GM19324 (cell line): ENCODE data around the gene GALNTL6.
"Not testable (repeated sequence)": the region's sequence is repeated elsewhere in the genome, so short reads cannot be mapped to it uniquely, and the experiment has no call there.

Experiments used
- ATAC-seq: cut with Tn5 transposase; IDR thresholded peaks from one replicate; pipeline ENCODE4 v1.9.1; 2021; ENCODE audit warnings: mild to moderate bottlenecking, moderate library complexity; ENCODE audit not compliant: unreplicated experiment, low FRiP score

Gene GALNTL6

DNA sequence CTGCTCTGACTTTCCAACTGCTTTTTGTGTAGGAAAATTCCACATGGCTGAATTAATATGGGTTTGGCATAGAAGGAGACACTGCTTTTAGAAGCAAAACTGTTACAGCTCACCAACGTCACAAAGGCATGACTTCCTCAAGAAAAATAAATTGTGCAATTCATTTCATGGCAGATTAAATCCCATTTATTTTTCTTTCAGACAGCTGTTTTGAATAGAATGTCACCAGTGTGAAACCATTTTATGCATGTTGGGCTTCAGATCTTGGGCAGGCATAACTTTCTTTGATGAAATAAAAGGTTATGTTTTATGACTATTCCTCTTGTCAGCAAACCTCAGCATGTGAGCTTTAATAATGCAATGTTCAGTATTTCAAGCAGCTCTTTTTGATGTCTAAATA lies 542.8 kb downstream of the GALNTL6 start:
- no peak for ATAC-seq

DNA sequence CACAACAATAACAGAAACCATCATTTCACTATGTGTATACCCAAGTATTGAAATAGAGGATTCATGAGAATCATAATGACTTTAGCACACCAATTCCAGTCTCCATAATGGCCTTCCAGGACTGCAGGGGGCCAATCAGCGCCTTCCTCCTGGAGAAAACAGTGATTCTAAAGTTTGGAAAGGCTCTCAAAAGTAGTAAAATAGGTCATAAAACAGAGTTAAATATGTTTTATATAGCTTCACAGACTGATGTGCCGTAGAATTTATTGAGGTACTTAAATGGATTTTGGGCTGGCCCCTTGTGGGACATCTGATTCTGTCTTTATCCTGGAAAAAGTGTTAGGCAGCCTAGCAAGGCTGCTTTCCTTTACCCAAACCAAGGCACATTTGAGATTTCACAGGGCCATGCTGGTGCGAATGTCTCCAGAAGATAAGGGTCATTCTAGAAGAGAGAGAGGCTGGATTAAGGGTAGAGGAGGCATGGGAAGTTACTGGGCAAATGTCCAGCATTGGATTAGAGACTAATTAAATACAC lies 543.9 kb downstream of the GALNTL6 start:
- ATAC-seq = no peak

GRCh38 chr4:172362569-172362968 lies 549.4 kb downstream of the GALNTL6 start:
- no peak for ATAC-seq

DNA sequence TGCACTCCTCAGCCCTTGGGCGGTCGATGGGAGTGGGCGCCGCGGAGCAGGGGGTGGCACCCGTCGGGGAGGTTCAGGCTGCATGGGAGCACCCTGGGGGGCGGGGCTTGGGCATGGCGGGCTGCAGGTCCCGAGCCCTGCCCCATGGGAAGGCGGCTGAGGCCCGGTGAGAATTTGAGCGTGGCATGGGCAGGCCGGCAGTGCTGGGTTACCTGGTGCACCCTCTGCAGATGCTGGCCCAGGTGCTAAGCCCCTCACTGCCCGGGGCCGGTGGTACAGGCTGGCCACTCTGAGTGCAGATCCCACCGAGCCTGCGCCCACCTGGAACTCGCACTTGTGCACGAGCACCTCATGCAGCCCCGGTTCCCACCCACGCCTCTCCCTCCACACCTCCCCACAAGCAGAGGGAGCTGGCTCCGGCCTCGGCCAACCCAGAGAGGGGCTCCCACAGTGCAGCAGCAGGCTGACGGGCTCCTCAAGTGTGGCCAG lies 556.3 kb downstream of the GALNTL6 start:
- no peak for ATAC-seq

GRCh38 chr4:172377486-172378140 lies 564.4 kb downstream of the GALNTL6 start:
- no peak for ATAC-seq

- ATAC-seq = no peak
Measured at GRCh38 chr4:172379834-172380233, 566.6 kb downstream of the GALNTL6 start.

- ATAC-seq = no peak
Measured at GRCh38 chr4:172390331-172390730, 577.1 kb downstream of the GALNTL6 start.

DNA sequence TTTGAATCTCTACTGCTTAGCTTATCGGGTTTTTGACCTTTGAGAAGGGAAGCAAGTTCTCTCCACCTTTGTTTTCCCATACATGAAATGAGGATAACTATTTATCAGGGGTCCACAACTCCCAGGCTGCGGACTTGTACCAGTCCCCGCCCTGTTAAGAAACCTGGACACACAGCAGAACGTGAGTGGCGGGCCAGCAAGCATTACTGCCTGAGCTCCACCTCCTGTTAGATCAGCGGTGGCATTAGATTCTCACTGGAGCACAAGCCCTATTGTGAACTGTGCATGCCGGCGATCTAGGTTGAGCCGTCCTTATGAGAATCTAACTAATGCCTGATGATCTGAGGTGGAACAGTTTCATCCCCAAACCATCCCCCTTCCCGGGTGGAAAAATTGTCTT lies 579.5 kb downstream of the GALNTL6 start:
- ATAC-seq = no peak

- ATAC-seq = no peak
Measured at GRCh38 chr4:172393220-172393619, 580.0 kb downstream of the GALNTL6 start.

GRCh38 chr4:172404676-172405075 lies 591.5 kb downstream of the GALNTL6 start:
- no peak for ATAC-seq

GRCh38 chr4:172410363-172410762 lies 597.2 kb downstream of the GALNTL6 start:
- ATAC-seq = no peak

DNA sequence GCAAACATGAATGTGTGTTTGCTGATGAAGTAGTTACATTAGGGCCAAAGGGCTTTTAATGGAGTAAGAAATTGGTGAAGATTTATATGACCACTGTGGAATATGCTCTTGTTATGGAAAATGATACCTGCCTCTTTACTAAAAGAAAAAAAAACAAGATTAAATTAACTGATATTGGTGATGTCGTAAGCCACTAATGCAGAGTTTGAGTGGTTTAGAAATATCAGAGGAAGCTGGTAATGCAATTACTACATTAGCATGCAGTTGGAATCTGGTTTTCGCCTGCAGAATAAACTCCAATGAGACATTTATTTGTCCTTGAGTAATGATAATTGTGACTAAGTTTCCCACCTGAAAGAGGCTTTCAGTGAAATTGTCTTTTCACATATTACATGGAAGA lies 597.9 kb downstream of the GALNTL6 start:
- ATAC-seq = no peak

- no peak for ATAC-seq
Measured at GRCh38 chr4:172412851-172413580, 599.8 kb downstream of the GALNTL6 start.

- ATAC-seq = not testable (repeated sequence)
Measured at GRCh38 chr4:172428979-172429378, 615.8 kb downstream of the GALNTL6 start.

DNA sequence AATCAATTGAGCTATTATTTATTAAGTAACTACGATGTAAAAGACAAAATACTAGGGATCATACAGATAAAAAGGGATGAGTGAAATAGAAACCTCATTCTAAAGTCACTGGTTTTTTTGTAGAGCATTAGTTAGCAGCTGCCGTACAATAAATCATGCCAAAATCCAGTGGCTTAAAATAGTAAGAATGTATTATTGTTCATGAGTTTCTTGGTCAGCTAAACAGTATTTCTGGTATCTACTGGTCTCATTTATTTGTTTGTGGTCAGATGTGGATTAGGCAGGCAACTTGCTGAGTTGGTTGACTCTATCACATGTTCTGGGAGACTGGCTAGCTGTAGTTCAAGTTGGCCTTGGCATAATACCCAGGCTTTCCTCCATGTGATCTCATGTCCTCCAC lies 667.3 kb downstream of the GALNTL6 start:
- ATAC-seq = no peak

DNA sequence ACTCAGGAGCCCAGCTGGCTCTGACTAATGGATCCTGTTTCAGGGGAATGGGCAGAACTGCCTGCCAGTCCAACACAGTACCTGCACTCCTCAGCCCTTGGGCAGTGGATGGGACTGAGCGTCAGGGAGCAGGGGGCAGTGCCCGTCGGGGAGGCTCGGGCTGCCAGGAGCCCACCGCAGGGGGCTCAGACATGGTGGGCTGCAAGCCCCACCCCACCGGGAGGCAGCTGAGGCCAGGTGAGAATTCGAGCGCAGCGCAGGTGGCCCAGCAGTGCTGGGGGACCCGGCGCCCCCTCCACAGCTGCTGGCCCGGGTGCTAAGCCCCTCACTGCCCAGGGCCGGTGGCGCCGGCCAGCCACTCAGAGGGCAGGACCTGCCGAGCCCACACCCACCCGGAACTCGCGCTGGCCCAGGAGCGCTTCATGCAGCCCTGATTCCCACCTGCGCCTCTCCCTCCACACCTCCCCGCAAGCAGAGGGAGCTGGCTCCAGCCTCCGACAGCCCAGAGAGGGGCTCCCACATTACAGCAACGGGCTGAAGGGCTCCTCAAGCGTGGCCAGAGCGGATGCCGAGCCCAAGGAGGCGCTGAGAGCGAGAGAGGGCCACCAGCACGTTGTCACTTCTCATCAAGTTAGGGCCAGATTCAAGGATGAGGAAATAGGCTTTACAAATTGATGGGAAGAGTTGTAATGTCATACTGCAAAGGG lies 668.8 kb downstream of the GALNTL6 start:
- no peak for ATAC-seq

DNA sequence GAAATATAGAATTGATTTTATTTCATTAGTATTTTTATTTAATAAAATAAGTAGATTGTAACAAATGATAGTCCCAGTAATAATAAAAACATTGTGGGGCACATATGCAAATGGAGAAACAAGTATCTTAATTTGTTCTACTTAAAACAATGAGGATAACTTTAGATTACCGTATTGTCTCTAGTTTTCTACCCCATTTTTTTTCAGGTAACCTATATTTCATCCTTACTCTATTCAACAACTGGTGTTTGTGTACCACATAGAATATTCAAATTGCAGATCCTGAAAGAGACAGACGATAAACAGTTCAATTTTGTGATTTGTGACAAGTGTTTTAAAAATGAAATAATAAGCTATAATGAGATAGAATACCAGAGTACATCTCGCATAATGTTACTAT lies 671.8 kb downstream of the GALNTL6 start:
- ATAC-seq = no peak

DNA sequence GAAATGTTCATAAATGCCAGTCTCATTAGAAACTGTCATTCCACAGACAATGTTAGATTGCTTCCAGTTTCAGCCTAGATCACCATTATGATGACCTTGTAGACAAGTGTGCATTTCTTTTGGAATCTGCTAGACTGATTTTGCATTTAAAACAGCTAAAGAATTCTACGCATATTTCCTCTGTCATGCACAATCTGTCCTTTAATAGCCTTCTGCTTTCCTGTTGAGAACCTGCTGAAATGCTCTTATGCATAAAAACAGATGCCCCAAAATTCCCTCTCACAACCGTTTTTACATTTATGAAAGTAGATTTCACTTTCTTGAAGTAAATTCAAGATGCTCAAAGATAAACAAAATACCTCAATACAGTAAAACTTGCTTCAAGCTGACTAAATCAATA lies 673.3 kb downstream of the GALNTL6 start:
- ATAC-seq = no peak

DNA sequence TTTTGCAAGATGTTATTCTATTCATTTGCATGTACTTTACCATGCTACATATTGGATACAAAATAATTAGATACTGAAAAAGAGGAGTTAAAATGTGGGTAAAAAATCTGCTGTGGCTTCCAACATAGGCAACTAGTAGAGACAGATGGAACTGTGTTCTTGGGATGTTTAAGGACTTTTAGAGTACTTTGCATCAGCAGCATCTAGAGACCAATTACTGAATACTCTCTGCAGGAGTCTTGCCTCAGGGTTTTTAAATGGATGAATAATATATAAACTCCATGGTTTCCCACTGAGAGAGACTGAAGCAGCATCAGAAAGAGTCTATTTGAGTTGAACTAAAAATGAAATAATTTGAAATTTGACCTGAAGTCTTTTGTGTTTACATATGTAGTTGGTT lies 676.7 kb downstream of the GALNTL6 start:
- no peak for ATAC-seq

- ATAC-seq = no peak
Measured at GRCh38 chr4:172495769-172496168, 682.6 kb downstream of the GALNTL6 start.

DNA sequence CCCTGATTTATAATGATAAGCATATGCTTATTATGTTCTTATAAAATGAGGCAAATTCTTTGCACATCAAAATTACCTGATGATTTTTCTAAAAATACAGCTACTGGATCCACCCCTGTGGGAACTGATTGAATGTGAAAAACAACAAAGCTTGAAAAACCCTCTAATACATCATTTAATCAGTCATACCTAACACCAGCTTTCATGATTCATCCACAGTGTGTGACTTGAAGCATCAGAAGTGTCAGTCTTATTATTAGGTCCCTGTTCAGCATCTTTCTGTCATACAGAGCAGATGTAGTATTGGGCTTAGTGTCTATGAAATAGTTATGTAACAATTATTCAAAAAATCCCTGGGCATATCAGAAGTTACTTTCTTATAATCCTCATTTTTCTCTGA lies 684.1 kb downstream of the GALNTL6 start:
- ATAC-seq = no peak
